Measurements from ENCODE around the gene RBMS3. TPM values are rescaled to one million over a fixed set of nuclear protein-coding genes. Genes with fewer than 3 reads are reported as not detected.
A peak's percentile ranks its signal among the peaks of the same experiment; 100 is the strongest.

The RBMS3 gene
- total and polyA plus RNA-seq, 5 donors: 8.9 to 66.7 (median 56.5) TPM

- WGBS: 36% methylated on average over 3 of the region's 3 CpGs
- ATAC-seq (peak; percentile 65 to 84), DNase-seq (peak in 1 of 3 donors; percentile 45)
- Histone ChIP-seq H3K4me1 (ENCODE audit: control insufficient read depth, insufficient read depth, low read length) (peaks cover 3% of the 10 kb centered on the region), H3K9me3 (ENCODE audit: control insufficient read depth, low read length) (no peaks in the 10 kb centered on the region), H3K27me3 (ENCODE audit: control insufficient read depth, insufficient read depth) (no peaks in the 10 kb centered on the region), H3K27ac (ENCODE audit: low read length) (no peak overlapping the region), H3K4me3 (ENCODE audit: low read length) (no peak overlapping the region)
- intact Hi-C loops (cut with DNase I): no loop called here
Observed at GRCh38 chr3:29410660-29411405, 130.0 kb downstream of the RBMS3 start.

- H3K4me1 ChIP-seq (ENCODE audit: control insufficient read depth, insufficient read depth, low read length): peaks cover 3% of the 10 kb centered on the region
- H3K27ac ChIP-seq (ENCODE audit: low read length): no peak overlapping the region
- 79% methylated on average over 1 of the region's 1 CpG for WGBS
- no peaks in the 10 kb centered on the region for H3K9me3 ChIP-seq (ENCODE audit: control insufficient read depth, low read length)
- intact Hi-C loops (cut with DNase I): no loop called here
- no peaks in the 10 kb centered on the region for H3K27me3 ChIP-seq (ENCODE audit: control insufficient read depth, insufficient read depth)
- H3K4me3 ChIP-seq (ENCODE audit: low read length): no peak overlapping the region
- ATAC-seq (no peak), DNase-seq (no peak)
Observed at GRCh38 chr3:29412110-29412509, 131.2 kb downstream of the RBMS3 start.

- DNase-seq (peak in 1 of 3 donors; percentile 29), ATAC-seq (peak in 1 of 2 donors; percentile 11)
- peaks cover 3% of the 10 kb centered on the region for H3K4me1 ChIP-seq (ENCODE audit: control insufficient read depth, insufficient read depth, low read length)
- H3K27me3 ChIP-seq (ENCODE audit: control insufficient read depth, insufficient read depth): no peaks in the 10 kb centered on the region
- H3K4me3 ChIP-seq (ENCODE audit: low read length): peak overlapping the region; percentile 38
- 54% methylated on average over 11 of the region's 11 CpGs for WGBS
- intact Hi-C loops (cut with DNase I): no loop called here
- no peaks in the 10 kb centered on the region for H3K9me3 ChIP-seq (ENCODE audit: control insufficient read depth, low read length)
- H3K27ac ChIP-seq (ENCODE audit: low read length): no peak overlapping the region
Observed at GRCh38 chr3:29414468-29415224, 133.8 kb downstream of the RBMS3 start.

GRCh38 chr3:29415482-29416223 is 134.8 kb downstream of the RBMS3 start:
- DNase-seq (no peak), ATAC-seq (no peak)

GRCh38 chr3:29416514-29416913 is 135.6 kb downstream of the RBMS3 start:
- Histone ChIP-seq H3K27me3 (ENCODE audit: control insufficient read depth, insufficient read depth) (no peaks in the 10 kb centered on the region), H3K4me3 (ENCODE audit: low read length) (no peak overlapping the region), H3K4me1 (ENCODE audit: control insufficient read depth, insufficient read depth, low read length) (peaks cover 2% of the 10 kb centered on the region), H3K9me3 (ENCODE audit: control insufficient read depth, low read length) (no peaks in the 10 kb centered on the region), H3K27ac (ENCODE audit: low read length) (no peak overlapping the region)
- no peak for DNase-seq
- intact Hi-C loops (cut with DNase I): no loop called here
- ATAC-seq: no peak
- 86% methylated on average over 2 of the region's 2 CpGs for WGBS

More at GRCh38 chr3:29415482-29416223, 134.8 kb downstream of the RBMS3 start:
- peaks cover 3% of the 10 kb centered on the region for H3K4me1 ChIP-seq (ENCODE audit: control insufficient read depth, insufficient read depth, low read length)
- intact Hi-C loops (cut with DNase I): no loop called here
- WGBS: 81% methylated on average over 3 of the region's 3 CpGs
- no peak overlapping the region for H3K4me3 ChIP-seq (ENCODE audit: low read length)
- no peaks in the 10 kb centered on the region for H3K9me3 ChIP-seq (ENCODE audit: control insufficient read depth, low read length)
- H3K27ac ChIP-seq (ENCODE audit: low read length): no peak overlapping the region
- no peaks in the 10 kb centered on the region for H3K27me3 ChIP-seq (ENCODE audit: control insufficient read depth, insufficient read depth)

- H3K27me3 ChIP-seq (ENCODE audit: control insufficient read depth, insufficient read depth): no peaks in the 10 kb centered on the region
- intact Hi-C loops (cut with DNase I): no loop called here
- 91% methylated on average over 6 of the region's 6 CpGs for WGBS
Observed at GRCh38 chr3:29420106-29420505, 139.2 kb downstream of the RBMS3 start.

GRCh38 chr3:29426302-29427226 is 145.7 kb downstream of the RBMS3 start:
- 90% methylated on average over 2 of the region's 2 CpGs for WGBS
- Histone ChIP-seq H3K4me3 (ENCODE audit: low read length) (no peak overlapping the region), H3K27me3 (ENCODE audit: control insufficient read depth, insufficient read depth) (no peaks in the 10 kb centered on the region), H3K9me3 (ENCODE audit: control insufficient read depth, low read length) (no peaks in the 10 kb centered on the region), H3K27ac (ENCODE audit: low read length) (no peak overlapping the region), H3K4me1 (ENCODE audit: control insufficient read depth, insufficient read depth, low read length) (peaks cover 4% of the 10 kb centered on the region)
- intact Hi-C loops (cut with DNase I): no loop called here
- DNase-seq: no peak
- ATAC-seq: no peak

More at GRCh38 chr3:29420106-29420505, 139.2 kb downstream of the RBMS3 start:
- no peak overlapping the region for H3K27ac ChIP-seq (ENCODE audit: low read length)
- H3K4me3 ChIP-seq (ENCODE audit: low read length): no peak overlapping the region
- ATAC-seq (no peak), DNase-seq (no peak)
- no peaks in the 10 kb centered on the region for H3K9me3 ChIP-seq (ENCODE audit: control insufficient read depth, low read length)
- H3K4me1 ChIP-seq (ENCODE audit: control insufficient read depth, insufficient read depth, low read length): no peaks in the 10 kb centered on the region

- WGBS: 83% methylated on average over 7 of the region's 7 CpGs
- DNase-seq: peak in 1 of 3 donors; percentile 50
- peak; percentile 35 to 57 for ATAC-seq
- Histone ChIP-seq H3K4me1 (ENCODE audit: control insufficient read depth, insufficient read depth, low read length) (peaks cover 6% of the 10 kb centered on the region), H3K27me3 (ENCODE audit: control insufficient read depth, insufficient read depth) (no peaks in the 10 kb centered on the region), H3K27ac (ENCODE audit: low read length) (no peak overlapping the region), H3K9me3 (ENCODE audit: control insufficient read depth, low read length) (no peaks in the 10 kb centered on the region), H3K4me3 (ENCODE audit: low read length) (no peak overlapping the region)
- intact Hi-C loops (cut with DNase I): no loop called here
Observed at GRCh38 chr3:29427266-29428103, 146.6 kb downstream of the RBMS3 start.

- no peak for DNase-seq
- Histone ChIP-seq H3K27me3 (ENCODE audit: control insufficient read depth, insufficient read depth) (no peaks in the 10 kb centered on the region), H3K27ac (ENCODE audit: low read length) (no peak overlapping the region), H3K9me3 (ENCODE audit: control insufficient read depth, low read length) (no peaks in the 10 kb centered on the region), H3K4me3 (ENCODE audit: low read length) (no peak overlapping the region), H3K4me1 (ENCODE audit: control insufficient read depth, insufficient read depth, low read length) (peaks cover 7% of the 10 kb centered on the region)
- 58% methylated on average over 4 of the region's 4 CpGs for WGBS
- ATAC-seq: no peak
- intact Hi-C loops (cut with DNase I): no loop called here
Observed at GRCh38 chr3:29429055-29429679, 148.3 kb downstream of the RBMS3 start.

Measured in right cardiac atrium (tissue), 5 donors.